Heart left ventricle (tissue), 13 donors: ENCODE measurements around the gene ELOVL3.

Experiments used
- CTCF ChIP-seq, 12 donors: fragments of 200-600 bp; sonication (generic) in 4 of 12; IDR thresholded peaks; one replicate each; pipeline versions ENCODE4 v1.5.0 to v1.8.0; 2018 to 2022; ENCODE audit warnings: antibody characterized with exemption in 12 of 12, mild to moderate bottlenecking in 5 of 12
- POLR2A ChIP-seq, 2 donors: fragments of 450-650 bp; IDR thresholded peaks; one replicate each; pipeline ENCODE4 v1.6.1; 2017; ENCODE audit warnings: antibody characterized with exemption in 2 of 2, mild to moderate bottlenecking in 2 of 2, moderate library complexity in 2 of 2
- donor health status: ischemic (EF 13 %, LVEDD 7.1; RV severe dilation, severe dysfunction).
- donor health status: DM: no; HTN: yes; CAD: no.
- donor health status: DM: no; HTN: no; CAD: no.
- donor health status: ischemic (EF 25% LVEDD 6.9; RV normal size, moderate dysfunction).
- donor health status: ischemic (EF 25% LVEDD 5.7; RV mildly dilated, moderate dysfunction).
- donor health status: ischemic (EF 35%, LVEDD 5.7; RV mildly dilated, moderate dysfunction).
- donor health status: nonischemic (EF 11% LVEDD 7.7; RV severe dilation, severe dysfunction).
- donor health status: DM: yes; HTN: yes; CAD: no.
- donor health status: PGD.
- donor health status: ischemic (EF 29% LVEDD 5.4; RV normal size, mild dysfunction).
- donor health status: nonischemic (EF 23%, LVEDD 6.1; RV moderate dilation, normal function).

GRCh38 chr10:102222797-102223196, 3.3 kb upstream of the ELOVL3 start:
- TF ChIP-seq CTCF (IDR thresholded peaks at IDR 0.05) (no peak), POLR2A (IDR thresholded peaks at IDR 0.05) (no peak)
